Measurements from ENCODE around the gene PBRM1.

GRCh38 chr3:52511509-52511908, 174.2 kb downstream of the PBRM1 start:
- TF ChIP-seq CTCF (IDR thresholded peaks at IDR 0.05; ENCODE audit: low read length) (no peak), EZH2 (optimal IDR thresholded peaks at IDR 0.05; ENCODE audit: low read depth, low read length) (no peak)
